Measurements from ENCODE around the gene NDUFAF8.

Gene NDUFAF8

DNA sequence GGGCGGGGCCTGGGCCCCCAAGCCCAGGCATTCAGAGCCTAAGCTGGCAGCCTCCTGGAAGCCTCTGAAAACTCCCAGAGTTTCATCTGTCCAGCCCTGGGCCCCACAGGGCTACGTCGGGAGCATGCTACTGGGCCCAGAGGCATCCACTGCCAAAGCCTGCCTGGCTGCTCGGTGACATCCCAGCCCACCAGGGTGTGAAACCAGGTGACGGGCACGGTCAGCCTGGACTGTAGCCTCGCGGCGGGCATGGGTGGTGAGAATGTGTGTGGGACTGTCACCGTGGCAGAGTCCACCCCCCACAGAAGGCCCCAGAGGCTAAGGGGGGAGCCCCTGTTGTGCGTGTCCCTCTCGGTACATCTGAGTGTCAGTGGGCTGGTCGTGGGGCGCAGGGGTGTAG is 47.5 kb upstream of the NDUFAF8 start:
- DNase-seq (ENCODE audit: low spot score), result no peak
- Histone ChIP-seq H3K36me3 (ENCODE audit: low read depth) (no peaks in the 10 kb centered on the region; the same call in none of the 2 replicates), H3K9me3 (ENCODE audit: severe bottlenecking) (no peaks in the 10 kb centered on the region), H3K27me3 (ENCODE audit: insufficient read depth, poor library complexity, severe bottlenecking) (no peaks in the 10 kb centered on the region), H3K4me1 (ENCODE audit: insufficient read depth, poor library complexity, severe bottlenecking) (no peaks in the 10 kb centered on the region), H3K27ac (ENCODE audit: poor library complexity, severe bottlenecking) (no peak overlapping the region), H3K4me3 (ENCODE audit: severe bottlenecking) (no peak overlapping the region)
- no peak for ATAC-seq (ENCODE audit: low read depth)
- TF ChIP-seq, protein P1, sequence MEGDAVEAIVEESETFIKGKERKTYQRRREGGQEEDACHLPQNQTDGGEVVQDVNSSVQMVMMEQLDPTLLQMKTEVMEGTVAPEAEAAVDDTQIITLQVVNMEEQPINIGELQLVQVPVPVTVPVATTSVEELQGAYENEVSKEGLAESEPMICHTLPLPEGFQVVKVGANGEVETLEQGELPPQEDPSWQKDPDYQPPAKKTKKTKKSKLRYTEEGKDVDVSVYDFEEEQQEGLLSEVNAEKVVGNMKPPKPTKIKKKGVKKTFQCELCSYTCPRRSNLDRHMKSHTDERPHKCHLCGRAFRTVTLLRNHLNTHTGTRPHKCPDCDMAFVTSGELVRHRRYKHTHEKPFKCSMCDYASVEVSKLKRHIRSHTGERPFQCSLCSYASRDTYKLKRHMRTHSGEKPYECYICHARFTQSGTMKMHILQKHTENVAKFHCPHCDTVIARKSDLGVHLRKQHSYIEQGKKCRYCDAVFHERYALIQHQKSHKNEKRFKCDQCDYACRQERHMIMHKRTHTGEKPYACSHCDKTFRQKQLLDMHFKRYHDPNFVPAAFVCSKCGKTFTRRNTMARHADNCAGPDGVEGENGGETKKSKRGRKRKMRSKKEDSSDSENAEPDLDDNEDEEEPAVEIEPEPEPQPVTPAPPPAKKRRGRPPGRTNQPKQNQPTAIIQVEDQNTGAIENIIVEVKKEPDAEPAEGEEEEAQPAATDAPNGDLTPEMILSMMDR (IDR thresholded peaks at IDR 0.05; ENCODE audit: poor library complexity, severe bottlenecking), result no peak

DNA sequence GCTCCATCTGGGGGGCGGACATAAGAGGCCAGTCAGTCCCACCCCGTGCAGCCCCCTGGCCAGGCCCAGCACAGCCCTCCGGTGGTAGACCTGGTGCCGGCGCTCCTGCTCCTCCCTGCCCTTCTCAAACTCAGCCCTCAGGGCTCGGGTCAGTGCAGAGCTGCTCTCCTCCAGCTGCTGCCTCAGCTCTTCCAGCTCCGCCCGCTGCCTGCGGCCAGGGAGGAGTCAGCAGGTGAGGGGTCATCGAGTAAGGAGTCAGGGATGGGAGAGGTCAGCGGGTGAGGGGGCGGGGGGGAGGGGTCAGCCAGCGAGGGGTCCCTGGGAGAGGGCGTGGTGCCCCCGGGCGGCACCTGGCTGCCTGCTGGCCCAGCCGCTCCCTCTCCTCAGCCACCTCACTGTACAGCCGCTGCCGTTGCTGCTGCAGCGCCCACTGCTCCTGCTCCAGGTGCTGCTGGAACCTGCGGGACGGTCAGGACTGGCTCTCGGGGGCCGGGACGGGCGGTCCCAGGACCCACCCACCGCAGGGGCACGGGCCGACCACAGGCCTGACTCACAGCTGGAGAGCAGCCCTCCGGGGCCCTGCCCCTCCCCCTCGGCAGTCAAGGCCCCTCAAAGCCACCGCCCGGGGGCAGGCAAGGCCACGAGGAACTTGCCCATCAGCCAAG is 46.6 kb upstream of the NDUFAF8 start:
- no peak for DNase-seq (ENCODE audit: low spot score)
- H3K4me1 ChIP-seq (ENCODE audit: insufficient read depth, poor library complexity, severe bottlenecking), result no peaks in the 10 kb centered on the region
- TF ChIP-seq, protein P1 (IDR thresholded peaks at IDR 0.05; ENCODE audit: poor library complexity, severe bottlenecking), result no peak
- peak; percentile 5; the same call in 1 of the 3 replicates for ATAC-seq (ENCODE audit: low read depth)
- H3K27me3 ChIP-seq (ENCODE audit: insufficient read depth, poor library complexity, severe bottlenecking), result no peaks in the 10 kb centered on the region
- H3K4me3 ChIP-seq (ENCODE audit: severe bottlenecking), result no peak overlapping the region
- no peak overlapping the region for H3K27ac ChIP-seq (ENCODE audit: poor library complexity, severe bottlenecking)
- no peaks in the 10 kb centered on the region; the same call in none of the 2 replicates for H3K36me3 ChIP-seq (ENCODE audit: low read depth)
- H3K9me3 ChIP-seq (ENCODE audit: severe bottlenecking), result no peaks in the 10 kb centered on the region

DNA sequence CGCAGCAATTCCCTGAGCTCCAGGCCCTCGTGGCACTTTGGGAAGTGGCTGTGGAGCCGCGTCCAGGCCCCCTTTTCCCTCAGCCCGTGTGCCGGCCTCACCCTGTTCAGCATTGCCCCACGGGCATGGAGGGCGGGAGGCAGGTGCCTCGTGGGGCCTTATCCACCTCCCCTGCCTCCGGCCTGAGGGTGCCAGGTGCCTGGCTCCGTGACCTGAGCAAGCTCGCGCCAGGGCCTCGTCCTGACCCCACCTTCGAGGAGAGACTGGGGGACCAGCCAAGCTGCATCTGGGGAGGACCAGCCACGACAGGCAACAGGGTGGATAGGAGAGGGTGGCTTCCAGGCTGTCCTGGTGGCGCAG is 46.1 kb upstream of the NDUFAF8 start:
- Histone ChIP-seq H3K4me1 (ENCODE audit: insufficient read depth, poor library complexity, severe bottlenecking) (no peaks in the 10 kb centered on the region), H3K36me3 (ENCODE audit: low read depth) (no peaks in the 10 kb centered on the region; the same call in none of the 2 replicates), H3K4me3 (ENCODE audit: severe bottlenecking) (no peak overlapping the region), H3K27me3 (ENCODE audit: insufficient read depth, poor library complexity, severe bottlenecking) (no peaks in the 10 kb centered on the region), H3K9me3 (ENCODE audit: severe bottlenecking) (no peaks in the 10 kb centered on the region), H3K27ac (ENCODE audit: poor library complexity, severe bottlenecking) (no peak overlapping the region)
- DNase-seq (ENCODE audit: low spot score) (no peak), ATAC-seq (ENCODE audit: low read depth) (no peak)
- TF ChIP-seq, protein P1 (IDR thresholded peaks at IDR 0.05; ENCODE audit: poor library complexity, severe bottlenecking), result no peak

DNA sequence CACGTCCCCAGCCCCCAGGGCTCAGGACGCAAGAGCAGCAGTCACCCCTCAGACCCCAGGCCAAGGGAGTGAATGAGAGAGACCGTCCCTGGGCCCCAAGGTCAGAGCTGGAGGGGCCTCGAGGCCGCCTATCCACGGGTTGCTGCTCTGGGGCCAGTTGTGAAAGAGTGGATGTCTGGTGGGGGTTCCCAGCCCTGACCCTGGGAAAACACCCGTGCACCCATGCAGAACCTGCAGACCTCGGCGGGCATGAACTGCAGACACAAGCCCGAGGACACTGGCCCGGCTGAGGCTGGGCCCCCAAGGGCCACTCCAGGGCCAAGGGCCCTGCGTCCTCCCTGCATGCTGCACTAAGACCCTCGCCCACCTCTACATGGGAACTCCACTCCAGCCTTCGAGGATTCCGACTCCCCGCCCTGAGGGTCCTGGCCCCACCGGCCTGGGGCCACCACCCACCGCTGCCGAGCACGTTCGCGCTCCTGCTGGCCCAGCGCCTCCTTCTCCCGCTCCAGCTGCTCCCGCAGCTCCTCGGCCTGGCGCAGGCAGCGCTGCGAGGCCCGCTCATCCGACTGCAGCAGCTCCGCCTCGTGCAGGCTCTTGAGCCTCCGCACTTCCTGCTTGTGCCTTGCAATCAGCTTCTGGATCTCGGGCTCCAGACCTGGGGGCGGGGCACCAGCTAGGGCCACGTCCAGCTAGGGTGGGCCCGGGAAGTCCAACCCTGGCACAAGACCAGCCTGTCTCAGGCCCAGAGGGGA is 45.5 kb upstream of the NDUFAF8 start:
- peaks cover 2% of the 10 kb centered on the region for H3K36me3 ChIP-seq (ENCODE audit: low read depth)
- no peak overlapping the region for H3K4me3 ChIP-seq (ENCODE audit: severe bottlenecking)
- H3K9me3 ChIP-seq (ENCODE audit: severe bottlenecking), result no peaks in the 10 kb centered on the region
- ATAC-seq (ENCODE audit: low read depth), result no peak
- no peaks in the 10 kb centered on the region for H3K27me3 ChIP-seq (ENCODE audit: insufficient read depth, poor library complexity, severe bottlenecking)
- no peak for DNase-seq (ENCODE audit: low spot score)
- no peaks in the 10 kb centered on the region for H3K4me1 ChIP-seq (ENCODE audit: insufficient read depth, poor library complexity, severe bottlenecking)
- H3K27ac ChIP-seq (ENCODE audit: poor library complexity, severe bottlenecking), result no peak overlapping the region
- TF ChIP-seq, protein P1 (IDR thresholded peaks at IDR 0.05; ENCODE audit: poor library complexity, severe bottlenecking), result no peak

Data from RWPE2 (cell line).